ES-I3 (cell line): ENCODE results near the gene ATG9B.

Experiments used
- H3K36me3 ChIP-seq: 2 replicates; pipeline ENCODE4 v1.6.1; 2013; ENCODE audit warnings: mild to moderate bottlenecking, low read length, control low read depth, moderate library complexity; ENCODE audit not compliant: insufficient read depth
- H3K4me1 ChIP-seq: 2 replicates; pipeline ENCODE4 v1.6.1; 2013; ENCODE audit warnings: mild to moderate bottlenecking, control low read depth, low read length; ENCODE audit not compliant: insufficient read depth
- H3K9ac ChIP-seq: 2 replicates; pipeline ENCODE4 v1.6.1; 2013; ENCODE audit warnings: low read depth, mild to moderate bottlenecking, low read length, moderate library complexity
- H3K9me3 ChIP-seq: 2 replicates; pipeline ENCODE4 v1.6.1; 2013; ENCODE audit warnings: mild to moderate bottlenecking, low read length, moderate library complexity; ENCODE audit not compliant: control insufficient read depth, insufficient read depth

Gene ATG9B

DNA sequence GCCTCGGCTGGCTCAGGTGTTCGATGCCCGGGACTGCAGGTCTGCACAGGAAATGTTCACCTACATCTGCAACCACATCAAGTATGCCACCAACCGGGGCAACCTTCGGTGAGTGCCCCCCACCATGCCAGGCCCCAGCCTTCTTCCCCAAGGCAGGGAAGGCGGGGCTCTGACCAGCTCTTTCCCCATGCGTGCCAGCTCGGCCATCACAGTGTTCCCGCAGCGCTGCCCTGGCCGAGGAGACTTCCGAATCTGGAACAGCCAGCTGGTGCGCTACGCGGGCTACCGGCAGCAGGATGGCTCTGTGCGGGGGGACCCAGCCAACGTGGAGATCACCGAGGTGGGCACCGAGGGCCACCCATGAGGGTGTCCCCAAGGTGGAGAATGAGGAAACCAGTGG is 26.0 kb downstream of the ATG9B start:
- H3K4me1 ChIP-seq, result peaks cover 9% of the 10 kb centered on the region; the same call in 1 of the 2 replicates
- H3K9ac ChIP-seq, result no peak overlapping the region
- no peaks in the 10 kb centered on the region for H3K9me3 ChIP-seq
- H3K36me3 ChIP-seq, result no peaks in the 10 kb centered on the region

DNA sequence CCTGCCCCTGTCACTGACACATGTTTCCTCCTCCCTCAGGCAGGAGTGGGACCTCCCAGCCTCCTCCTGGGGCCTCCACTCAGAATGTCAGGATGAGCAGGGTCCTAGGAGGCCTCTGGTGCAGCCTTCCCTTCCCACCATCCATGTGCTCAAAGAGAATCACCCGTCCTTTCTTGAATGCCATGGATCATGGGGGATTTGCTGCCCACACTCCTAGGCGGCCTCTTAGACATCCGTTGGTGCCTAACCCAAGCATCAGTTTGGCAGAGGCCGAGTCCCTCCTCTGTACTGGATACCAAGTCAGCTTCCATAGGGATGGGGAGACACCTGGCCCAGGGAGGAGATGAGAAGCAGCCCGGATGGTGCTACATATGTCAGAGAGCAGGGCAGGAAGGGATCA is 26.5 kb downstream of the ATG9B start:
- Histone ChIP-seq H3K9me3 (no peaks in the 10 kb centered on the region), H3K9ac (no peak overlapping the region), H3K36me3 (no peaks in the 10 kb centered on the region), H3K4me1 (peaks cover 9% of the 10 kb centered on the region; the same call in 1 of the 2 replicates)

- Histone ChIP-seq H3K36me3 (no peaks in the 10 kb centered on the region), H3K4me1 (peaks cover 9% of the 10 kb centered on the region; the same call in 1 of the 2 replicates), H3K9ac (peak overlapping the region; percentile 6; the same call in 1 of the 2 replicates), H3K9me3 (no peaks in the 10 kb centered on the region)
Measured at GRCh38 chr7:150997075-150997511, 27.2 kb downstream of the ATG9B start.

- H3K36me3 ChIP-seq, result no peaks in the 10 kb centered on the region
- H3K4me1 ChIP-seq, result peaks cover 9% of the 10 kb centered on the region; the same call in 1 of the 2 replicates
- peak overlapping the region; percentile 6; the same call in 1 of the 2 replicates for H3K9ac ChIP-seq
Measured at GRCh38 chr7:150996376-150997074, 27.8 kb downstream of the ATG9B start.

DNA sequence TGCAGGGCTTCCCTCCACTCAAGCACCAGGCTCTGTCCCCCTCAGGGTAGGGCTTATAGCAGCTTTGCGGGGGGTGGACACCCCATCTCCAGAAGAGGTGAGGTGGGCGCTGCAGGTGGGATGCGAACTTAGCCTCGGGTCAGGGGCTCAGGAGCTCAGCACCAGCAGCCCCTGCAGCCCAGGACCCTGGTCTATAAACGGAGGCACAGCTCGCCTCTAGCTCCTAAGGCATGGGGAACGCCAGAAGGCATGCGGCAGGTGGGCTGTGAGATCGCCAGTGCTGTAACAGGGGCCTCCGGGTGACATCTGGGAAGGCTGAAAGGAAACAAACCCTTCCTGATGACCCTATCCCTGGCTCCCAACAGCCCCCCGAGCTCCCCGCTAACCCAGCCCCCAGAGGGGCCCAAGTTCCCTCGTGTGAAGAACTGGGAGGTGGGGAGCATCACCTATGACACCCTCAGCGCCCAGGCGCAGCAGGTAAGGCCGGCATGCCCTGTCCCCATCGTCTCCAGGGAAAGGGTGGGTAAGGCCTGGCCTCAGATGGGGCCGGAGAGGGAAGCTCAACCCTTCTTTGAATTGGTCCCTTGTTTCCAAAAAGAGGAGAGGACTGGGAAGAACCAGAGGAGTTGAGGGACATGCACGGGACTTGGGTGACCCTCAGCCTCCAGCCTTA is 29.3 kb downstream of the ATG9B start:
- H3K36me3 ChIP-seq, result no peaks in the 10 kb centered on the region
- 0 out of 2 replicates have a peak, but pooled peaks cover 4% of the 10 kb centered on the region for H3K9me3 ChIP-seq
- H3K9ac ChIP-seq, result no peak overlapping the region
- peaks cover 9% of the 10 kb centered on the region; the same call in 1 of the 2 replicates for H3K4me1 ChIP-seq

More at GRCh38 chr7:150996376-150997074, 27.8 kb downstream of the ATG9B start:
- no peaks in the 10 kb centered on the region for H3K9me3 ChIP-seq

DNA sequence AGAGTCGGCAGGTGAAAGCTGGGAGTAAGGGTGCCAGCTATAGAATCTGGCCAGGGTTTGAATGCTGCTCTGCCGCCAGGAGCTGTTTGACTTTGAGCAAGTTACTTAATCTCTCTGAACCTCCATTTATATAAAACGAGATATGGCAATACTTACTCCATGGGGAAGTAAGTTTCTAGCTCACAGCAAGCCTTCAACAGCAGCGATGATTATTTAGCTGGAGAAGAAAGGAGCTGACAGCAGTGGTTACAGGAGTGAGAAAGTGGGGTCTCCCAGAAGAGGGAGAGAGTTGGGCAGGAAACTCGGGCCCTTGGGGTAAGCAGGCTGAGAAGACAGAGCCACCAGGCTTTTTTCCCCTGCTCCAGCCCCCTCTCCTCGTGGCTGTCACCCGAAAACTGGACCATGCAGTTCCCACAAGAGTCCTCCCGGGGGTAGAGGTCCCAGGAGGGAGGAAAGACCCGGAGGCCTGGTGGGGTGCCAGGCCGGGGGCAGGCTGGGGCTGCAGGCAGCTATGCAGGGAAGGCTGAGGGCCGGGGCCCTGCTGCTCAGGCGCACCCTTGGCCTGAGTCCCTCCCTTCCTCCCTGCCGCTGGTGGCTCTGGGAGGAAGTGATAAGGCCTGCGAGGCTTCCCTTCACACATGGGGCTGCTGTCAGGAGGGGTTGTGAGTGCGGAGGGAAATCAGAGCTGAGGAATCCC is 30.0 kb downstream of the ATG9B start:
- Histone ChIP-seq H3K4me1 (peaks cover 9% of the 10 kb centered on the region; the same call in 1 of the 2 replicates), H3K9ac (no peak overlapping the region), H3K9me3 (0 out of 2 replicates have a peak, but pooled peaks cover 4% of the 10 kb centered on the region), H3K36me3 (no peaks in the 10 kb centered on the region)

DNA sequence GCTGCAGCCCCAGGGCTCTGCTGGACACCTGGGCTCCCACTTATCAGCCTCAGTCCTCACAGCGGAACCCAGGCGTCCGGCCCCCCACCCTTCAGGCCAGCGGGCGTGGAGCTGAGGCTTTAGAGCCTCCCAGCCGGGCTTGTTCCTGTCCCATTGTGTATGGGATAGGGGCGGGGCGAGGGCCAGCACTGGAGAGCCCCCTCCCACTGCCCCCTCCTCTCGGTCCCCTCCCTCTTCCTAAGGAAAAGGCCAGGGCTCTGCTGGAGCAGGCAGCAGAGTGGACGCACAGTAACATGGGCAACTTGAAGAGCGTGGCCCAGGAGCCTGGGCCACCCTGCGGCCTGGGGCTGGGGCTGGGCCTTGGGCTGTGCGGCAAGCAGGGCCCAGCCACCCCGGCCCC is 30.8 kb downstream of the ATG9B start:
- 0 out of 2 replicates have a peak, but pooled peaks cover 4% of the 10 kb centered on the region for H3K9me3 ChIP-seq
- H3K4me1 ChIP-seq, result peaks cover 9% of the 10 kb centered on the region; the same call in 1 of the 2 replicates
- H3K9ac ChIP-seq, result no peak overlapping the region
- H3K36me3 ChIP-seq, result no peaks in the 10 kb centered on the region

DNA sequence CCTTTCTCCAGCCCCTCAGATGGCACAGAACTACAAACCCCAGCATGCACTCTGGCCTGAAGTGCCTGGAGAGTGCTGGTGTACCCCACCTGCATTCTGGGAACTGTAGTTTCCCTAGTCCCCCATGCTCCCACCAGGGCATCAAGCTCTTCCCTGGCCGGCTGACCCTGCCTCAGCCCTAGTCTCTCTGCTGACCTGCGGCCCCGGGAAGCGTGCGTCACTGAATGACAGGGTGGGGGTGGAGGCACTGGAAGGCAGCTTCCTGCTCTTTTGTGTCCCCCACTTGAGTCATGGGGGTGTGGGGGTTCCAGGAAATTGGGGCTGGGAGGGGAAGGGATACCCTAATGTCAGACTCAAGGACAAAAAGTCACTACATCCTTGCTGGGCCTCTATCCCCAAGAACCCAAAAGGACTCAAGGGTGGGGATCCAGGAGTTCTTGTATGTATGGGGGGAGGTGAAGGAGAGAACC is 31.4 kb downstream of the ATG9B start:
- H3K4me1 ChIP-seq, result peaks cover 9% of the 10 kb centered on the region; the same call in 1 of the 2 replicates
- 0 out of 2 replicates have a peak, but pooled peaks cover 4% of the 10 kb centered on the region for H3K9me3 ChIP-seq
- H3K36me3 ChIP-seq, result no peaks in the 10 kb centered on the region
- no peak overlapping the region for H3K9ac ChIP-seq

DNA sequence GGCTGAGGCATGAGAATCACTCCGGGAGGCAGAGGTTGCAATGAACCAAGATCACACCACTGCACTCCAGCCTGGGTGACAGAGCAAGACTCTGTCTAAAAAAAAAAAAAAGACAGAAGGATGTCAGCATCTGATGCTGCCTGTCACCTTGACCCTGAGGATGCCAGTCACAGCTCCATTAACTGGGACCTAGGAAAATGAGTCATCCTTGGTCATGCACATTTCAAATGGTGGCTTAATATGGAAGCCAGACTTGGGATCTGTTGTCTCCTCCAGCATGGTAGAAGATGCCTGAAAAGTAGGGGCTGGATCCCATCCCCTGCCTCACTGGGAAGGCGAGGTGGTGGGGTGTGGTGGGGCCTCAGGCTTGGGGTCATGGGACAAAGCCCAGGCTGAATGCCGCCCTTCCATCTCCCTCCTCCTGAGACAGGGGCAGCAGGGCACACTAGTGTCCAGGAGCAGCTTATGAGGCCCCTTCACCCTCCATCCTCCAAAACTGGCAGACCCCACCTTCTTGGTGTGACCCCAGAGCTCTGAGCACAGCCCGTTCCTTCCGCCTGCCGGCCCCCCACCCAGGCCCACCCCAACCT is 32.1 kb downstream of the ATG9B start:
- Histone ChIP-seq H3K36me3 (no peaks in the 10 kb centered on the region), H3K9ac (no peak overlapping the region), H3K9me3 (0 out of 2 replicates have a peak, but pooled peaks cover 4% of the 10 kb centered on the region), H3K4me1 (peaks cover 9% of the 10 kb centered on the region; the same call in 1 of the 2 replicates)

GRCh38 chr7:150990416-150991186 is 33.7 kb downstream of the ATG9B start, which contains the start of gene NOS3:
NOS3 (plus strand) TSS chr7:150991017; CDS start chr7:150993804, 2,787 bp downstream.
- H3K4me1 ChIP-seq, result peaks cover 9% of the 10 kb centered on the region; the same call in 1 of the 2 replicates

DNA sequence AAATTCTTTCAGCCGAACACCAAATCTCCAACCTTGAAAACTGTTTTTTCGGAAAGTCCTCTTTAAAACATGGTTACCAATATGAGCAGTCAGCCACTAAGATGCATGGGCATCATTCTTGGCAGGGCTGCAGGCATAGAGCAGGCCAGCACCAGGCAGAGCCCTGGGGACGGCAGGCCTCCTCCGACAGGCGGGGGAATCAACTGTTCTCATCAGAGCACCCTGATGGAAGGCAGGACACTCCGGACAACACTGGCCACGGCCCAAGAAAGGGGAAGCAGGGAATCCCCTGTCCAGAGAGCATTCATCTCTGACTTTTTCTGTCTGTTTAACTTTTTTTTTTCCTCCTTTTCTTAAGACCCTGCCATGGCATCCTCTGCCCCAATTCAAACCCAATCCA is 34.8 kb downstream of the ATG9B start:
- H3K36me3 ChIP-seq, result no peaks in the 10 kb centered on the region
- no peak overlapping the region for H3K9ac ChIP-seq
- peaks cover 4% of the 10 kb centered on the region; the same call in 1 of the 2 replicates for H3K4me1 ChIP-seq
- 0 out of 2 replicates have a peak, but pooled peaks cover 4% of the 10 kb centered on the region for H3K9me3 ChIP-seq

More at GRCh38 chr7:150990416-150991186, 33.7 kb downstream of the ATG9B start, which contains the start of gene NOS3:
- Histone ChIP-seq H3K9me3 (0 out of 2 replicates have a peak, but pooled peaks cover 4% of the 10 kb centered on the region), H3K36me3 (no peaks in the 10 kb centered on the region), H3K9ac (no peak within 1 kb of the TSS)

GRCh38 chr7:150988230-150989226 is 35.8 kb downstream of the ATG9B start:
- Histone ChIP-seq H3K9ac (peak overlapping the region; percentile 53), H3K36me3 (no peaks in the 10 kb centered on the region), H3K9me3 (0 out of 2 replicates have a peak, but pooled peaks cover 4% of the 10 kb centered on the region), H3K4me1 (no peaks in the 10 kb centered on the region; the same call in 1 of the 2 replicates)
